HTERT RPE-1 (cell line): ENCODE data around the gene PFKL.

ENCODE experiments used
- in situ Hi-C: fragments of 300-500 bp; cut with MboI; formaldehyde crosslinking; loops from 4 replicates; pipeline ENCODE4 v1.14.3; 2020; ENCODE audit warnings: low sequenced_read_pairs

PFKL gene

DNA sequence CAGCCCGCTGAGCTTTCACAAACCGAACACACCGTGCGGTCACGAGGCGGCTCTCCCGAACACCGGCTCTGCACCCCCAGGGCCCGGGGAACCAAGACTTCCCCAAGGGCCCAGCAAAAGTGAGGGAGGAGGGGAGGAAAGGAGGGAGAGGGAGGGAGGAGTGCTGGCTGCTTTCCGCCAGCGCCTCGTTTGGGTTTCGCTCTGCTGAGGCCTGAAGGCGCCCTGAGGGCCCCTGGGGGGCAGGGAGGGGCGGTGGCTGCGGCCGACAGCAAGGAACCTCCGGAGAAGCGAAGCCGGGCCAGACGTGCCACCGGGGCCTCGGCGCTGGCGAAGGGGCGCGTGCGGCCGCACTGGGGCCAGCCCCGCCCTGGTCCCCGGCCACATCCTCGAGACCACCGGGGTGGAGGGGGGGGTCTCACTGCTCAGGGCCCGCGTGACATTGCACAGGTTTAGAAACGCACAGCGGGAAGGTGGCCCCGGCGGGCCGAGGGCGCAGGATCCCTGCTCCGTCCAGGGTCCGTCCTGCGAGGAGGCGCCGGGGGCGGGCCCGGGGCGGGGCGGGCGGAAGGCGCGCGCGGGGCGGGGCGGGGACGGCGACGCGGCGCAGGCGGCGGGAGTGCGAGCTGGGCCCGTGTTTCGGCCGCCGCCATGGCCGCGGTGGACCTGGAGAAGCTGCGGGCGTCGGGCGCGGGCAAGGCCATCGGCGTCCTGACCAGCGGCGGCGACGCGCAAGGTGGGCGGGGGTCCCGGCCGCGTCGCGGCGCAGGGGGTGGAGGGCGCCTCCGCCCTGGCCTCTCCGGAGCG, at the start of gene PFKL:
PFKL (plus strand) TSS at position 596 of the 804 bp plus-strand sequence; CDS start at position 649, 53 bp downstream.
- in situ Hi-C loops: no loop called here

DNA sequence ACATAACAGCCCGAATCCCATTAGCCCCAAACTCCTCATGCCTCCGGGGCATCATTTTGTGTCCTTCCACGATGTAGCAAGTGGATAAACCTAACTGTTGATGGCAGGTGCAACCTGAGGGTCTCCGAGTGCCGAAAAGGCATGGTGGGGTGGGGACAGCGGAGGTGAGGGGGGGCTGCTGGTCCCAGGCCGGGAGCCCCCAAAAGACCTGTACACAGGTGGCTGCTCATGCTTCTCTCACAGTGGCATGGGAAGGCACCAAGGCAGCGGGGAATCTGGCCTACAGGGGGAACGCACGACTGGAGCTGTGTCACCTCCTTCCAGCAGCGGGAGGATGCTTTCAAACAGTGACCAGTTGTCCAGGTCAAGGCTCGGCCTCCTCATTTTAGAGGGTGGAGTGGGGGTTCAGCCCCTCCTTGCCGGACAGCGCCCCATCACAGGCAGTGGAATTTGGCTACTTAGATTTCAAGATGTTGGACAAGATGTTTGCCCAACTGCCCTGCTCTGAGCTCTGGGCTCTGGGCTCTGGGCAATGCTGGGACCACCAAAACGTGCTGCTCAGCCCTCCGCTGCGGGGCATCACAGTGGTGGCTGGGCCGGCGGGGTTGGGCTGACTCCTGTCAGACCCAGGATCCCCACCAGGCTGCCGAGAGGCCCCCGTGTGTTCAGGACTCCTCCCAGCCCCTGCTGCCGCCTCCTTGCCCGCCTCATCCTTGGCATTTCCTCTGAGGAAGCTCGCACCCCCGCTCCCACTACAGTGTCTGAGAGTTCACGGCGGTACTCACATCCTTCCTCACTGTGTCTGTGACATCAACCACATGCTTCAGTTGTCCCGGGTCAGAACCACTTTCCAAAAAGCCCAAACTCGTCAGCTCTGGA, 45.8 kb upstream of the PFKL start:
- in situ Hi-C loops: no loop called here

DNA sequence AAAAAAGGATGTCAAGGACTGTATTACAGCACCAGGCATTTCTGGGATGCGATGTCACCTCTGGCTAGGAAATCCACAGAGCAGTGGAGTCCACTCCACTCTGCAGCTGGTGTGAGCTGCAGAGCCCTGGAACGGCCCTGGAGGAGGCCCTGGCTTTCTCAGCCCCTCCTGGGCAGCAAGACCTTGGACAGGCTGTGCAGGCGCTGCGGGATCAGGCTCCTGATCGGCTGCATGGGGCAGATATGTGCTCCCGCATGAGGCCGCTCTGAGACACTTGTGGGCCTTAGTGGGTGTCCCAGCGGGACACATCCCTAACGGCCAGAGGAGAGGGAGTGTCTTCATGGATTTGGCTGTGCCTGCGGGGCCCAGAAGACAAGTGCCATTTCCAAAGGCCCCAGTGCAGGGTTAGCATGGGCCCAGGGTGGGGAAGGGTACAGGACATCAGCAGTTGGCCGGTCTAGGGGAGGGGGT, 44.3 kb upstream of the PFKL start:
- in situ Hi-C loops: no loop called here

DNA sequence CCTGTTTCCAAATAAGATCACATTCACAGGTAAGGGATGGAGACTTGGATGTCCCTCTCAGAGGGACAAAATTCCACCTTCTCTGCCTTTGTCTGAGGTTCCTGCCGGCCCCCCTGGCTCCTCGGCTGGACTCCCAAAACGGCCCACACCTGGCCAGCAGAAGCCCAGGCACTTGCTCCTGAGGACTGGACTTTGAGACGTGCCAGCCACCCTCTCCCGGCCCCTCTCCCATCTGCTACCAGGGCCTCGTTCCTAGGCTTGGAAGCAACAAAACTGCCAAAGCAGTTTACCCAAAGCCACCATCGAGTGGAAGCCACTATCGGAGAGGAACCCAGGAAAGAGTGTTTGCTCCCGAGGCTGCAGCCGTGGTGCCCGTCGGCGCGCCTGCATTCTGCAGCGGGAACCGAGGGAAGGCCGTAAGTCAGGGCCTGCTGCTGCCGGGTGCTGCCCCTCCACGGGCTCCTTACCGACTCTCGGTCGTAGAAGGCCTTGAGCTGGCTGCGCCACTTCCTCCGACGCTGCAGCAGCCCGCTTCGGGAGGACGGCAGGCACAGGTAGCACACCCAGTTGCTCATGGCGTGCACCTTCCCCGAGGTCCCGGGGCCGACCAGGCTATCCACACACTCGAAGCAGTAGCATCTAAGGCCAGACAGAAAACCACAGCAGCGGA, 41.7 kb upstream of the PFKL start:
- in situ Hi-C loops: no loop called here

DNA sequence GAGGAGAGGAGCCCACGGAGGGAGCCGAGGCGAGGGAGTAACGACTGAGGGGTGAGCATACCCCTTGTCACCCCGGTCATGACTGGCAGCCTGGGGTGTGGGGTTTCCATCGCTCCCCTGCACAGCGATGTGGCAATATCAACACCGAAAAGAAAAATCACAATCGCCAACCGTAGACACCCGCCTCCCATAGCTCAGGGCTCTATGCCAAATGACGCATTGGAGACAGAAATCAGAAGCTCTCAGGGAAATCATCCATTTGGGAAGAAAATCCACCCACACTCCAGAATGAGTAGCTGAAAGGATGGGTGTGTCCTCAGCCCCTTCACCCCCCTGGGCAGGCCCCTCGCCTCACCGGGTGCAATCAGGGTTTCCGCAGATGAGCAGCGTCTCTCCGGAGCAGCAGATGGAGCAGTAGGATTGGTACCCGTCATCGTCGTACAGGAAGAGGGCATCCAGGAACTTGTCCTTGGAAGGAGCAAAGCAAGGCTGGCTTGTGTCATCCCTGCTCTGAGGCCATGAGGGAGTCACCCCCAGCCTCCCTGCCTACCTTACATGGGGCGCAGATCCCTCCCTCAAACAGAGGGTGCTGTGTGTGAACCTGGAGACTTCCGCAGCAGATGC, 40.7 kb upstream of the PFKL start:
- in situ Hi-C loops: no loop called here

DNA sequence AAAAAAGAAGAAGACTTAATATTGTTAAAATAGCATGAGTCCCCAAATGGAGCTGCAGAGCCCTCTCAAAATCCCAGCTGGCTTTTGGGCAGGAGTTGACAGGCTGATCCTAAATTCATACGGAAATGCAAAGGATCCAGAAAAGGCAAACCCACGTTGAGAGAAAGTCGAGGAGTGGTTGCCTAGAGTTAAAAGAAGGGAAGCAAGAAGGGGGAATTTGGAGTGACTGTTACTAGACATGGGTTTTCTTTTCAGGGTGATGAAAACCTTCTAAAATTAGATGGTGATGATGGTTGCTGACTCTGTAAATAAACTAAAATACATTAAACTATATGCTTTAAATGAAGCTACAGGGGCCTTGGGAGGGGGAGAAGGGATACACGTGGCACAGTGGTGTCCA, 39.8 kb upstream of the PFKL start:
- in situ Hi-C loops: no loop called here

DNA sequence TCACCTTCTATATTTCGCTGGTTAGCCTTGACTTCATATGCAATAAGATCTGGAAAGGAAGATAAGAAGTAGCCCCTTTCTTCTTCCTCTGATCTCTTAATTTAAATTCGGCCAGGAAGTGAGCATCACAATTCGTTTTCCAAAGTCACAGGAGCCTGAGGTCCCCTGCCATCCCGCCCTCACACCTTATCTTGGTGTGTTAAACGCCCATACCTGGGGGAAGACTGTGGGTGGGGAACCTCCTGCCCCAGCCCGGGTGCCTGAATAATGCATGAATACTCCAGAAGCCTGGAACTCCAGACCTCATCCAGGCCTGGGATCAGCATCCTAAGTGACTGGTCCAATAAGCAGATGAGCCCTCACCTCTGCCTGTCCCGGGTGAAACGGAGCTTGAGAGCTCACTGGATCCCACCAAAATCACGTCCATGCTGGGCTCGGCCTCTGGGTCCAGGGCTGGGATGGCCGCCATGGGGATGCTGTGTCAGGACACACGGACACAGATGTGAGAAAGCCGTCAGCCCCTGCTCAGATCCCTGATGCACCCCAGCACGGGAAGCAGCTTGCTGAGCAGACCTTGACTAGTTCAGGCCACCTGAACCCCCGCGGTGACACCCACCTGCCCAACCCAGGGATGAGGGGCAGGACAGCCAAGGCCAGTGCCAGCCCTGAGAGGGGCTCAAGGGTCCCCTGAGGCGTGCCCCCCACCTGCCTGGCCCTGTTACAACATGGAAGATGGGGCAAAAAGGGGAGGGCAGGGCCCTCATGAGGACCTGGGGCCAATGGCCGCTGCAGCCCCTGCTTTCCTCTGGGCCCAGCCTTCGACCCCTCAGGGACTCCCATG, 38.8 kb upstream of the PFKL start:
- in situ Hi-C loops: no loop called here

DNA sequence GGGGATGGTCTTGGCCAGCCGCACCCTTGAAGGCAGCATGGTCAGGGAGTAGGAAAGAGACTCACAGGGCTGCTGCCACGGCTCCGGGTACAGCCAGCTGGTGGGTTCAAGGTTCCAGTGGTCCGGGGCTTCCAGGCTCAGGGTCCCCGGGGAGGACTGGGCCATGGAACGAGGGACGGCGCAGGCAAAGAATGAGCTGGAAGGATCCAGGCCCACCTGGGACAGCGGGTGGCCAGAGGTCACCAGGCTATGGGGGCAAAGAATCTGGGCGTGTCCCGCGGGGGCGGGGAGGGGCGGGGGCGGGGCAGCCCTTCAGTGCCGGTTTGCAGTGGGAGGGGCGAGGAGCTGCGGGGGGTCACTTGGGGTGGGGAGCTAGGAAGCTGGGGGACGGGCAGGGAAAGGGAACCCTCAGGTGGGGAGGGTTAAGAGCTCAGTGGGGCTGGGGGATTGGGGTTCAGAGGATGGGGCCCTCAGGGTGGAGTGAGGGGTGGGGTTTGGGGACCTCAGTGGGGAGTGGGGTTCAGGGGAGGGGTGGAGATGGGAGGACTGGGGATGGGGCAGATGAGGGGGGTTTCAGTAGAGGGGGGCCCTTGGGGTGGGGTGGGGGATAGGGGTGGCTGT, 38.1 kb upstream of the PFKL start, which contains the start of gene DNMT3L:
DNMT3L (minus strand) TSS at position 223 of the 621 bp plus-strand sequence. CDS start 638 bp downstream, outside the sequence.
- in situ Hi-C loops: no loop called here

DNA sequence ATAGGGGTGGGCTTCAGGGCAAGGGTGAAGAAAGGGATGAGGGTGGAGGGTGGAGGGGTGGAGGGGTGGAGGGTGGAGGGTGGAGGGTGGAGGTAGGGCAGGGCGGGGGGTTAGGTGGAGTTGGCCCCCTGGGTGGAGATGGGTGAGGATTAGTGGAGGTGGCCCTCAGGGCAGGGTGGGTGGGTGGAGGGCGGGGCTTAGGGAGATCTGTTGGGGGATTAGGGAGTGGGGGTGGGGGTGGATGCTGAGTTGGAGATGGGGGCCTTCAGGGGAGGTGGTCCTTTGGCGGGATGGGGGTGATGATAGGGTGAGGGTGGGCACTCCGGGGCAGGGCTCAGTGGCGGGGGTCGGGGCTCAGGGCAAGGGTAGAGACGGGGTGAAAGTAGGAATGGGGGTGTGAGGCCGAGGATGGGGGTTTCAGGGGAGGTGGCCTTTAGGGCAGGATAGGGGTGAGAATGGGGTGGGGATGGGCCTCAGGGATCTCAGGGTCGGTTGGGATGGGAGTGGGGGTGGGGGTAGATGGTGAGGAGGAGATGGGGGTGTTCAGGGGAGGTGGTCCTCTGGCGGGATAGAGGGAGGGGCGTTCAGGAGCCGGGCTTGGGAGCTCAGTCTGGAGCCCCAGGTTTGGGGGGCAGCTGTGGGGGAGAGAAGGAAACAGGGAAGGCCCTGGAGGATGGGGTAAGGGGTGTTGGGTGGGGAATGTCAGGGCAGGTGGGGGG, 37.4 kb upstream of the PFKL start:
- in situ Hi-C loops: no loop called here

DNA sequence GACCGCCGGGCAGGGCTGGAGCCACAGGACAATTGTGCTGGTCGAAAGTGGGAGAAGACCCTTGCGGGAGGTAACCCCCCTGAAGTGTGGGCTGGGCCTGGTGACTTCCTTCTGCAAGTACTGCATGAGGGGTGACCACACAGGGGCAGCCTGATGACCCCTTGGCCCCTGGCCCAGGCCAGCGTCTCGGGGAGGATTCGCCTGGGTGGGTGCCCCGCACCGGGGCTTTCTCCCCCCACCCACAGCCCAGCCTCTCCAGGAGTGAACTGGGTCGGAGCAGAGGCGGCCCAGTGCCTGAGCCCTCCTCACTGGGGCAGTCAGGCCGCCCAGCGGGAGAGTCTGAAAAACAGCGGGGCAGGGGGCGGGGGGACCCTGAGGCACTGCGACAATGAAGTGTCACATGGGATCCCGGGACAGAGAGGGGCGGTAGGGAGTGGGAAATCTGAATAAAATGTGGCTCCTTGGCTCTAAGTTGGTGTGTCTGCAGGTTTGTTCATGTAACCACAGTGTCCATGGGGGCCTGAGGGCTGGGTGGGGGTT, 36.6 kb upstream of the PFKL start:
- in situ Hi-C loops: no loop called here

DNA sequence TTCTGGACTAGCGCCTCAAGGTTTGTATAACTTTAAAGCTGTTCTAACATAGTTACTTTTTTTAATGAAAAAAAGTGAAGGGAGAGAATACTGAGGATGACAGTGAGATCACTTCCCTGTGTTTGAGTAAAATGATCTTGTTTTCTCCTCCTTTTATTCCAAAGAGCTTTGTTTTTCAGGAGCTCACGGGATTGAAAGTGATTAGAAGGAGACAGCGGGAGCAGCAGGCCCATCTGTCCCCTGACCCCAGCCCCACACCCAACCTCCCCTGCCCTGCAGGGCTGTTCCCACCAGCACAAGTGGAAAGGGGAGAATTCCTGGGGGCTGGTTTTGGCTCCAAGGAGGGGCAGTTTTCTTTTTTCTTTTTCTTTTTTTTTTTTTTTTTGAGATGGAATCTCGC, 36.1 kb upstream of the PFKL start:
- in situ Hi-C loops: no loop called here

DNA sequence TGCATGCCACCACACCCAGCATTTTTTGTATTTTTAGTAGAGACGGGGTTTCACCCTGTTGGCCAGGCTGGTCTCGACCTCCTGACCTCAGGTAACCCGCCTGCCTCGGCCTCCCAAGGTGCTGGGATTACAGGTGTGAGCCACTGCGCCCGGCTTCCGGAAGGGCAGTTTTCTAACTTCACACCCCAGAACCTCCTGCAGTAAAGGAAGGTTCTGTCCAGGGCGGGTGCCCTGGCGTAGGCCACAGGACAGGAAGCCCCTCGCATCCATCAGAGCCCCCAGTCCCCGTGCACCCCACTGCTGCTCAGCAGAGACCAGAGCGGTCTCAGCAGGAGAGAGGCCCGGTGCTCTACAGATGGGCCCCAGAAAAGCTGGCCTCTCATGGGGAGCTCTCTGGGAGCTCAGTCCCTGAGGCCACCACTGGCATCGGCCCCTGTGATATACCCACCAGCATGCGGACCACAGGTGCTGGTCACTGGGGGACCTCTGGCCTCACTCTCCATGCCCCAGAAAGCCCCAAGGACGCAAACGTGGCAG, 34.1 kb upstream of the PFKL start:
- in situ Hi-C loops: no loop called here

DNA sequence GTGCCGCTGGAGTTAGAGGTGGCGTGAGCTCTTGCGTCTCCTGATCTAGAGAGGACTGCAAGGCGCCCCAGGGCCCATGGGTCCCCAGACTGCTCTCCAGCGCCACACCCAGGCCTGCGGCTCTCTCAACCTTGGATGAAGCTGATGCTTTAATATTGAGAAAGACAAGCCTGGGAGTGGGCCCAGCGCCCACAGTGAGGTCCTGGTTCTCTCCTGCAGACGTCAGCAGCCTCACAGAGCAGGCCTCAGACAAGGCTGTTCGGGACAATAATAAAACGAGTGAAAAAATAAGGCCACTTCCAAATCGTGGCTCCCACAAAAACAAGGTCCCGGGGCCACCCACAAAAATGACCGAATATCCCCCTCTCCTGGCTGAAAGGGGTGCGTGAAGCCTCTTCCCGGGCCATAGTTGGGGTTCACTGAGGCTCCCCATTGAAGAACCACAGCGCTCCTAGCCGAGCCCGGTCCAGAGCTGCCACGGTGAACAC, 32.2 kb upstream of the PFKL start:
- in situ Hi-C loops: no loop called here

DNA sequence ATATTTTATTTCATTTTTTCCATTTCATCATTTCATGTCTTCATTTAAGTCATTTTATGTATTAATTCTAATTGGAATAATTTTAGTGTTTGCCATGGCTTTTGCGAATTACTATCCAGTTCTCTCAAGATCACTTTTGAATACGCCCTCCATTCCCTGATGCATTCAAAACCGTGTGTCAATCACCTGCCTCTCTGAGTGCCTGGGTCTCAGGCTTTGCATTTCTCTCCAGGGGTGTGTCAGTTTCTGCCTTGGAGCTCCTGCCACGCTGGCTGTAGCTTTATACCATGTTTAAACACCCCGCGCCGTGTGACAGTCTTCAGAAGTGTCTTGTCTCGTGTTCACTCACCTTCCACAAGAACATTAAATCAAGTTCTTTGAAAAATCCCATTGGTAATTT, 30.8 kb upstream of the PFKL start:
- in situ Hi-C loops: no loop called here

DNA sequence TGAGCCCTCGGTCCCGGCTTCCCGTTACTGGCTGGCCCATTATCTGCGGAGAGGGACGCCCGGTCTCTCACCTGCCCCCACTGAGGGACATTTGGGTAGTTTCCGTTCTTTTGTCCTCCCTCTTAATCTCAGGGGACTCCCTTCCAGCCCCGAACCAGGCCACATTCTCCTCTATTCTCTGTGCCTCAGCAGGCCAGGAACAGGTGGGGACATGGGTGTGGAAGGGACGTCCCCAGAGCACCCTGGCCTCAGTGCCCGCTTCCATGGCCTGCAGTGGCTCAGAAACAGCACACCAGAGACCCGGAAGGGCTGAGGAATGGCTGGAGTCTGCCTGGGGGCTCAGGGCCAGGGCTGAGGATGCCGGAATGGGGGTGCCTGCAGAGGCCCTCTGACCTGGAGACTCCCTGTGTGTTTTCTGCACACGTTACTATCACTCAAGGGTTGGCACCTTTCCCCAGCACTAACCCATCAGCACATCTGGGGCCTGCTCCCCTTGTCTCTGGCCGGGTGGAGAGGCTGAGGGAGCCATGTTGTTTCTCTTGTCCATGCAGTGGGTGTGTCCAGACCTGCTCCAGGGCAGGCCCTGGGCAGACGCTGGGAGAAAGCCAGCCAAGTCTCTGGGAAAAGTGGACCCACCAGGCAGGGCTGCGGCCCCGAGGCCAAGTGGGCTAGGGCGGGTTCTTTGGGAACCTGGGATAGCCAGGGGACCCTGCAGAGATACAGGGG, 28.1 kb upstream of the PFKL start:
- in situ Hi-C loops: no loop called here

DNA sequence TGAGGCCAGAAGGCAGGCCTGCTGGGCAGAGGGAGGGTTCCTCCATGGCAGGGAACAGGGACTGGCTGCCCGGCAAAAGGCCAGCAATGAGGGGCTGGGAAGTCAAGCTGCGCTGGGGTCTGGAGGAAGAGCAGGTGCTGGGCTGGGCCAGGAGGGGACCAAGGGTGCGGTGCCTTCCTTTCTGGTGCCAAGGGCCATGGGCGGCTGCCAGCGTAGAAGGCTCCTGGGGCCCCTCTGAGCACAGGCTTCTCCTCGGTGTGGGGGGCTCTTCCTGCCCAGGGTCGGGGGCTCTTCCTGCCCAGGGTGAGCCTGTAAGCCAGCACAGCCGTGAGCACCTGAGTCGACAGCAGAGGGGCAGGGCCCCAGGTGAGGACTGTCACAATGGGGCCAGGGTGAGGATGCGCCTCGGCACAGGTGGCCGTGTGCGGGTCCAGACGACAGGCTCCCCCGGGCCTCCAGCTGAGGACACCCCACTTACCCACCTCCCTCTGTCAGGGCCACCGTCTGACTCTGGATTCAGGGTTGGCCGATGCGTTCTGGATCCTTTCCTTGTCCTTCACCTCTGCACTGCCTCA, 27.5 kb upstream of the PFKL start:
- in situ Hi-C loops: no loop called here

DNA sequence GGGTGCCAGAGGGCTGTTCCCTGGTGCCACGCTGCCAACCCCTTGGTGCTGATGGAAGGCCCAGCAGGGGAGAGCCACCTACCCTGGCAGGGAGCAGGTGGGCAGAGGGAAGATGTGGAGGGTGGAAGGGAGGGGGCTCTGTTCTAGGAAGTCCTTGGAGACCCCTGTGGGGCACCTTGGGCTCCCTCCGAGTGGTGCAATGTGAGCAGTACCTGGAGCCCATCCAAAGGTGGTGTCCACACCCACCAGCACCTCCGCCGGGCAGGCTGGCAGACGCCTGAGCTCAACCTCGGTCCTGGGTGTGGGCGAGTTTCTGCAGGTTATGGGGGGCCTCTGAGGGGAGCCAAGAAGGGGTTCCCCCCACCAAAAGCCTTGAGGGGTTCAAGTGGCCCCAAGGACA, 26.8 kb upstream of the PFKL start:
- in situ Hi-C loops: no loop called here
